SU-DHL-6 (cell line): ENCODE measurements around the gene THBD.

ENCODE experiments used
- H2AFZ ChIP-seq: fragments of 200-600 bp; sonication (generic); 2 replicates; pipeline ENCODE4 v1.6.1; 2014; ENCODE audit warnings: low read depth, mild to moderate bottlenecking, moderate library complexity, mixed read lengths, antibody characterized with exemption, low read length; ENCODE audit not compliant: severe bottlenecking
- H3F3A ChIP-seq: fragments of 200-600 bp; shearing (Covaris generic); 2 replicates; pipeline ENCODE4 v1.6.0; 2016; ENCODE audit warnings: antibody characterized with exemption, mild to moderate bottlenecking; ENCODE audit not compliant: insufficient read depth
- H3K27ac ChIP-seq: fragments of 200-600 bp; sonication (generic); 2 replicates; pipeline ENCODE4 v1.5.1; 2016; ENCODE audit warnings: low read depth, mild to moderate bottlenecking, low read length, moderate library complexity, mixed read lengths
- H3K27me3 ChIP-seq: fragments of 200-600 bp; sonication (generic), shearing (Covaris generic); 2 replicates; pipeline ENCODE4 v1.6.0; 2014; ENCODE audit warnings: mild to moderate bottlenecking, low read length
- H3K36me3 ChIP-seq: fragments of 200-600 bp; sonication (generic); 2 replicates; pipeline ENCODE4 v1.6.1; 2014; ENCODE audit warnings: mild to moderate bottlenecking, low read length, mixed read lengths
- H3K4me2 ChIP-seq: fragments of 300-600, 200-600 bp; shearing (Covaris generic), sonication (generic); 2 replicates; pipeline ENCODE4 v1.6.0; 2014; ENCODE audit warnings: low read length, low read depth, mild to moderate bottlenecking; ENCODE audit not compliant: poor library complexity, severe bottlenecking
- H3K4me3 ChIP-seq: fragments of 200-600 bp; sonication (generic); 2 replicates; pipeline ENCODE4 v1.5.1; 2014; ENCODE audit warnings: antibody characterized with exemption, low read length, mild to moderate bottlenecking, mixed read lengths; ENCODE audit not compliant: insufficient read depth, poor library complexity, severe bottlenecking
- H3K79me2 ChIP-seq: fragments of 200-600 bp; sonication (generic); 2 replicates; pipeline ENCODE4 v1.6.1; 2014; ENCODE audit warnings: mild to moderate bottlenecking, low read length, moderate library complexity; ENCODE audit not compliant: insufficient read depth
- H3K9ac ChIP-seq: fragments of 200-600 bp; sonication (generic); 2 replicates; pipeline ENCODE4 v1.7.0; 2014; ENCODE audit warnings: mild to moderate bottlenecking, low read length
- H3K9me2 ChIP-seq: fragments of 200-600 bp; sonication (generic); replicated peaks from 2 replicates; pipeline ENCODE4 v1.6.1; 2014; ENCODE audit warnings: low read length; ENCODE audit not compliant: insufficient read depth
- H3K9me3 ChIP-seq: fragments of 200-600 bp; sonication (generic); 2 replicates; pipeline ENCODE4 v1.6.1; 2014; ENCODE audit warnings: low read length, mixed read lengths; ENCODE audit not compliant: insufficient read depth
- H4K20me1 ChIP-seq: fragments of 200-600 bp; sonication (generic); 2 replicates; pipeline ENCODE4 v1.6.1; 2014; ENCODE audit warnings: low read depth, mild to moderate bottlenecking, antibody characterized with exemption, low read length, moderate library complexity, mixed read lengths
- EZH2phosphoT487 ChIP-seq: fragments of 200-600 bp; sonication (generic), shearing (Covaris generic); conservative IDR thresholded peaks from 2 replicates; pipeline ENCODE4 v1.6.1; 2018; ENCODE audit warnings: mild to moderate bottlenecking, antibody characterized with exemption, low read length, moderate library complexity, mixed read lengths
- TF ChIP-seq, protein P1 (sequence below): fragments of 200-600 bp; sonication (generic); IDR thresholded peaks from one replicate; pipeline ENCODE4 v1.5.1; 2017; ENCODE audit warnings: antibody characterized with exemption, mild to moderate bottlenecking, low read length, moderate library complexity; ENCODE audit not compliant: insufficient read depth, poor library complexity, severe bottlenecking

The THBD gene

DNA sequence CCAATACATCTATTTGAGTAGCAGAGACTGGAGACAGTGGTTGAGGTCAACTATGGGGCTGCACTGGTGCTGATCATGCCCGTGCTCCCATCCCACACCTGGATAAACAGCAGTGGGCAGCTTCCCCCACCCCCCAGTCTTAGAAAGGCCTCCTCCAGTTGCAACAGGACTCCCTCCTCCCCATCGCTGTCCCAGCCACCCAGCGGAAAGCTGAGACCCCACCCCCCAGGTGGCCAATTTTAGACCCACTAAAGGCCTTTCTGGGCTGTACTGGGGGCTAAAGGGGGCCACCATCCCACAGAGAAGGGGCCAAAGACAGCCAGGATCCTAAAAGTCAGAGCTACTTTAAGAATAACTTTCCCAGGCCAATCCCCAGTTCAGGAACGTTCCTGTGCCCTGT is 15.6 kb downstream of the THBD start:
- Histone ChIP-seq H3K9me2 (no peaks in the 10 kb centered on the region), H3K36me3 (no peaks in the 10 kb centered on the region), H4K20me1 (no peaks in the 10 kb centered on the region), H3K27me3 (no peaks in the 10 kb centered on the region), H3K4me2 (no peak overlapping the region), H3F3A (no peaks in the 10 kb centered on the region), H2AFZ (no peak overlapping the region), H3K4me3 (no peak overlapping the region), H3K9me3 (no peaks in the 10 kb centered on the region), H3K27ac (no peak overlapping the region), H3K9ac (no peak overlapping the region), H3K79me2 (no peaks in the 10 kb centered on the region)
- no peak for TF ChIP-seq EZH2phosphoT487
- TF ChIP-seq, protein P1, sequence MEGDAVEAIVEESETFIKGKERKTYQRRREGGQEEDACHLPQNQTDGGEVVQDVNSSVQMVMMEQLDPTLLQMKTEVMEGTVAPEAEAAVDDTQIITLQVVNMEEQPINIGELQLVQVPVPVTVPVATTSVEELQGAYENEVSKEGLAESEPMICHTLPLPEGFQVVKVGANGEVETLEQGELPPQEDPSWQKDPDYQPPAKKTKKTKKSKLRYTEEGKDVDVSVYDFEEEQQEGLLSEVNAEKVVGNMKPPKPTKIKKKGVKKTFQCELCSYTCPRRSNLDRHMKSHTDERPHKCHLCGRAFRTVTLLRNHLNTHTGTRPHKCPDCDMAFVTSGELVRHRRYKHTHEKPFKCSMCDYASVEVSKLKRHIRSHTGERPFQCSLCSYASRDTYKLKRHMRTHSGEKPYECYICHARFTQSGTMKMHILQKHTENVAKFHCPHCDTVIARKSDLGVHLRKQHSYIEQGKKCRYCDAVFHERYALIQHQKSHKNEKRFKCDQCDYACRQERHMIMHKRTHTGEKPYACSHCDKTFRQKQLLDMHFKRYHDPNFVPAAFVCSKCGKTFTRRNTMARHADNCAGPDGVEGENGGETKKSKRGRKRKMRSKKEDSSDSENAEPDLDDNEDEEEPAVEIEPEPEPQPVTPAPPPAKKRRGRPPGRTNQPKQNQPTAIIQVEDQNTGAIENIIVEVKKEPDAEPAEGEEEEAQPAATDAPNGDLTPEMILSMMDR: no peak

DNA sequence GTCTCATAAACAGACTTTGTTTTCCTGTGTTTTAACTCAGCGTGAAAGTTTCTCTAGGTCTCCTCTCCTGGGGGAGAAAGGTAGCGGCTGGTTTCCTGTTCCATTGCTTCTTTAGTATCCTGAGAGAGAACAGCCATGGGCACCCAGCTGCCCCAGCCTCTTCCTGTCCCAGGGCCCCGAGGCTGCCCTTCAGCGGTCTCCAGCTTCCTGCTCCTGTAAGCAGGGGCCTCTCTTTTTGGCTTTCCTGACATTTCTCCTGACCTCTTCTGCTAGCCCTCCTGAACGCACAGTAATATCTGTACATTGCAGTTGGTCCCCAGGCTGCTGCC is 16.8 kb downstream of the THBD start:
- no peaks in the 10 kb centered on the region for H3K9me3 ChIP-seq
- no peak overlapping the region for H3K4me3 ChIP-seq
- no peaks in the 10 kb centered on the region for H3F3A ChIP-seq
- no peaks in the 10 kb centered on the region for H3K79me2 ChIP-seq
- H4K20me1 ChIP-seq: no peaks in the 10 kb centered on the region
- H3K4me2 ChIP-seq: no peak overlapping the region
- H3K27ac ChIP-seq: no peak overlapping the region
- no peaks in the 10 kb centered on the region for H3K36me3 ChIP-seq
- H2AFZ ChIP-seq: no peak overlapping the region
- H3K27me3 ChIP-seq: no peaks in the 10 kb centered on the region
- TF ChIP-seq, protein P1: no peak
- no peak for TF ChIP-seq EZH2phosphoT487
- no peak overlapping the region for H3K9ac ChIP-seq
- H3K9me2 ChIP-seq: no peaks in the 10 kb centered on the region

GRCh38 chr20:23032056-23032749 is 17.3 kb downstream of the THBD start:
- no peak overlapping the region for H2AFZ ChIP-seq
- no peak overlapping the region for H3K27ac ChIP-seq
- TF ChIP-seq, protein P1: no peak
- no peak for TF ChIP-seq EZH2phosphoT487
- no peaks in the 10 kb centered on the region for H3K9me3 ChIP-seq
- H3K36me3 ChIP-seq: no peaks in the 10 kb centered on the region
- no peaks in the 10 kb centered on the region for H3K27me3 ChIP-seq
- no peaks in the 10 kb centered on the region for H3K9me2 ChIP-seq
- H3K4me3 ChIP-seq: no peak overlapping the region
- H3K9ac ChIP-seq: no peak overlapping the region
- no peaks in the 10 kb centered on the region for H3K79me2 ChIP-seq
- H3K4me2 ChIP-seq: no peak overlapping the region
- H4K20me1 ChIP-seq: no peaks in the 10 kb centered on the region
- no peaks in the 10 kb centered on the region for H3F3A ChIP-seq
